Fibroblast of villous mesenchyme (primary cell): ENCODE data around the gene CLDND2. TPM values are rescaled to one million over a fixed set of nuclear protein-coding genes. Genes with fewer than 3 reads are reported as not detected.

ENCODE experiments used
- DNase-seq: peaks from one replicate; pipeline ENCODE4 v3.0.0-alpha.2; 2010; ENCODE audit warnings: low read depth
- H3K4me3 ChIP-seq: 2 replicates; pipeline ENCODE4 v1.5.1; 2011; ENCODE audit warnings: low read depth, mild to moderate bottlenecking, low read length
- CTCF ChIP-seq: IDR thresholded peaks from 2 replicates; pipeline ENCODE4 v1.5.1; 2012; ENCODE audit warnings: low read depth, mild to moderate bottlenecking, low read length; ENCODE audit not compliant: insufficient read depth
- total RNA-seq: library from RNA; depleted of rRNA; stranded (reverse); fragments of >200 nt; gene quantifications from 2 replicates; pipeline ENCODE4 v1.2.3, GENCODE V29; 2012

The CLDND2 gene
- total RNA-seq, 1 donor, result not detected

- no peak for DNase-seq
- no peak for TF ChIP-seq CTCF
- H3K4me3 ChIP-seq, result no peak overlapping the region
These were observed 23.7 kb downstream of the CLDND2 start for GRCh38 chr19:51345076-51345620.

GRCh38 chr19:51342631-51343569 is 25.9 kb downstream of the CLDND2 start:
- DNase-seq, result no peak
- TF ChIP-seq CTCF, result no peak
- H3K4me3 ChIP-seq, result no peak overlapping the region

GRCh38 chr19:51341976-51342580 is 26.7 kb downstream of the CLDND2 start, which contains the start of gene VSIG10L:
Gene VSIG10L, minus strand, starts transcription at chr19:51342139. Its CDS starts 15 bp downstream, at chr19:51342124.
- TF ChIP-seq CTCF, result no peak
- no peak for DNase-seq
- H3K4me3 ChIP-seq, result no peak within 1 kb of the TSS

GRCh38 chr19:51341066-51341465 is 27.7 kb downstream of the CLDND2 start:
- H3K4me3 ChIP-seq, result no peak overlapping the region
- DNase-seq, result no peak
- TF ChIP-seq CTCF, result no peak

- peak; percentile 98 for DNase-seq
- H3K4me3 ChIP-seq, result peak overlapping the region; percentile 76
- TF ChIP-seq CTCF, result no peak
These were observed 28.8 kb downstream of the CLDND2 start for GRCh38 chr19:51339687-51340656.

- no peak for DNase-seq
- H3K4me3 ChIP-seq, result peak overlapping the region; percentile 76
- TF ChIP-seq CTCF, result no peak
These were observed 29.5 kb downstream of the CLDND2 start for GRCh38 chr19:51339313-51339686.
